NCI-H226 (cell line): ENCODE measurements around the gene PRDM2.

Experiments
- DNase-seq: peaks from one replicate; pipeline ENCODE4 v3.0.0-alpha.2; 2015

Gene PRDM2

DNA sequence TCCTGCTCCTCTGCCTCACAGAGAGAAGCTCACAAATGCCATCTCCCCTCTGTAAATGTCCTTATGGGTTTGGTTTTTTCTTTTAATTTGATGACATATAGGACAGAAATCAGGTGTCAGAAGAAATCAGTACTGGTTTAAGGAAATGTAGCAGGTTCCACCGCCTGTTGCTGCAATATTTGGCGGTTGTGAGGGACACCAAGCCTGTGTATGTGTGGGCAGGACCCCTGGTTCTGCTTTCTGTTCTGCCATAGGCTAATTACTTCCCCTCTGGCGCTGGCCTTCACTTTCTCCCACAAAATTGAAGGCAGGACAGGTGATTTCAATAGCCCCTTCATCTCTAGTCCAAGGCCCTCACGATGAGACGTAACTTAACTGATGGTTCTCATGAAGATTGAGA, 69.2 kb downstream of the PRDM2 start:
- DNase-seq: no peak

DNA sequence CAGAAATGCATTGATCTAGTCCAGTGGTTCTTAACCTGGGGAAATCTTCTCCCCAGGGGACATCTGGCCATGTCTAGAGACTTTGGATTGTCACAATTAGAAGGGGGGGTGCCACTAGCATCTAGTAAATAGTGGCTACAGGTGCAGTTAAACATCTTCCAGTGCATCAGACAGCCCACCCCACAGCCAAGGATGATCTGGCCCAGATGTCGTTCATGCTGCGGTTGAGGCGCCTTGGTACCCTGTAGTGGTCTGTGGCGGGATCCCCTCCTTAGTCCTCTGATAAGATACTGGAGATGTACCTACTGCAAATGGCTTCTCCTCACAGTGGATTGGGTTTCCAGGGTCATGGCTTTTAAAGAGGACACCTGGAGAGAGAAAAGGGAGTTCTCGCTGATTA, 69.8 kb downstream of the PRDM2 start:
- DNase-seq: no peak

- no peak for DNase-seq
Measured at GRCh38 chr1:13770743-13771142, 70.8 kb downstream of the PRDM2 start.

DNA sequence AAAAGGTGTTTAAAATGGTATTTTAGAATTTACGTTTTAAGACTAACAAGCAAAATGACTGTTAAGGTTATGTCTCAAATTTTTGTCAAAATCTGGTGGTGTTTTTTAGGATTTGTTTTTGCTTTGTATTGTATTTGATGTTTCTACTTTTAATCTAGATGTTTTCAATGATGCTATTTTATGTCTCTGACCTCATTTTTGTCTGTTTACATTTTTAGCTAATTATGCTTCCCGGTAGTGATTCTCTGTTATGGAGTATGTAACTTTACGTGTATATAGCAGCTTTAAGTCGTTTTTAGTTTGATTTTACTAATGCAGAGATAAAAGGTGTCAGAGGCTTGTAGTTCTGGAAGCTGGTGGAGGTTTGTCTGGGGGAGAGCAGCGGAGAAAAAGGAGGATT, 71.8 kb downstream of the PRDM2 start:
- no peak for DNase-seq

DNA sequence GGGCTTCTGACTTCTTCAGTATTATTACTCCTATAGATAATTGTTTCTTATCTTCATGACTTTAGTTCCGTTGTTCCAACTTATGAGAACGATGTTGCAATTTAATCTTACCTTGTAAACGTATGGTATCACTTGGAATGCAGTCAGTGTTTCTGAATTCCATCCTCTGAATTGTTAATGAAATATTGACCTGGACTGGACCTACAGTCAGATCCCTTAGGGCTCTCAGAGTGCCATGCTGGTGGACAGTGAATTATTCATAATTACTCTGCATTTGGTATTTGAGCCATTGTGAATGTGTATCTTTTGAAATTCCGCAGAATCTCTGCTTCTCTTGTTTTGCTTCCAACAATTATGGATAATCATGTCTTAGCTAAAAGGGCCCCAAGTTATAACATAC, 72.3 kb downstream of the PRDM2 start:
- no peak for DNase-seq

DNA sequence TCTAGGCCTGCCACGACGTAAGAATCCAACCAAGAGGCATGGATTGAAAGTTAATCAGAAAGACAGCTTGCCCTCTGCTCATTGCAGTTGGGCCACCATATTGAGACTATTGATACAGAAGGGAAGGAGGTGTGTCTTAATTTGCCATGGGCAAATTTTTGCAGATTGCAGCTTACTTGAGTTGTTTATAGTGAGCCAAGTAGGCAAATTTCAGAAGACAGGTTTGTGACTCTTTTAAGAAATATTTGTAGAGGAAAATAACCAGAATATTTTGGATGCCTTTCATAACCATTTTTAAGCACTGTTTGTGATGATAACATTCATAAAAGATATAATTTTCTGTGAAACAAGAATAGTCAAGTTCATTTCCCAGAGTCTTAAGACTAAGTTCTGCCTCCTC, 74.1 kb downstream of the PRDM2 start:
- DNase-seq: no peak

DNA sequence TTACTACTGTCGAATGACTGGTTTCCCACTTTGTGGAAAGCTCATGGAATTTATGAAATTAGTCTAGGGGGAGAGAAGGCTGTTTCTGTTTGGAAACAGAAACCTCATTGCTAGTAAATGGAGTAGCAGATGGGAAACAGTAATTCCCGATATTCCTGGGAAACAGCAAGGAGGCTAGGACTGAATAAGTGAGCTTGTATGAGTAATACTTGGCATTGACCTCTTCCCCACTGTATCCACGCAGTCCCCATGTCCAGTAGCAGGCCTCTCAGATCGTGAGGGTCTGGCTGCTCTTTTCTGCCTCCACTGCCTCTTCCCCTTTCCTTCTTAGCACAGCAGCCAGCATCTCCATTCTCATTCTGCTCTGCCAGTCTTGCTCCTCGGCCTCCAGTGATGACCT, 75.5 kb downstream of the PRDM2 start:
- no peak for DNase-seq

- no peak for DNase-seq
Measured at GRCh38 chr1:13775916-13776315, 75.9 kb downstream of the PRDM2 start.

- no peak for DNase-seq
Measured at GRCh38 chr1:13778431-13778830, 78.4 kb downstream of the PRDM2 start.

- no peak for DNase-seq
Measured at GRCh38 chr1:13779930-13780329, 79.9 kb downstream of the PRDM2 start.

DNA sequence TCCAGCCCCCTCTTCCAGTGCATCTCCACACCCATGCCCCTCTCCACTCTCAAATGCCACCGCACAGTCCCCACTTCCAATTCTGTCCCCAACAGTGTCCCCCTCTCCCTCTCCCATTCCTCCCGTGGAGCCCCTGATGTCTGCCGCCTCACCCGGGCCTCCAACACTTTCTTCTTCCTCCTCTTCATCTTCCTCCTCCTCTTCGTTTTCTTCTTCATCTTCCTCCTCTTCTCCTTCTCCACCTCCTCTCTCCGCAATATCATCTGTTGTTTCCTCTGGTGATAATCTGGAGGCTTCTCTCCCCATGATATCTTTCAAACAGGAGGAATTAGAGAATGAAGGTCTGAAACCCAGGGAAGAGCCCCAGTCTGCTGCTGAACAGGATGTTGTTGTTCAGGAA, 80.8 kb downstream of the PRDM2 start:
- DNase-seq: no peak

- no peak for DNase-seq
Measured at GRCh38 chr1:13781228-13781627, 81.2 kb downstream of the PRDM2 start.

- DNase-seq: no peak
Measured at GRCh38 chr1:13781907-13782633, 82.1 kb downstream of the PRDM2 start.

DNA sequence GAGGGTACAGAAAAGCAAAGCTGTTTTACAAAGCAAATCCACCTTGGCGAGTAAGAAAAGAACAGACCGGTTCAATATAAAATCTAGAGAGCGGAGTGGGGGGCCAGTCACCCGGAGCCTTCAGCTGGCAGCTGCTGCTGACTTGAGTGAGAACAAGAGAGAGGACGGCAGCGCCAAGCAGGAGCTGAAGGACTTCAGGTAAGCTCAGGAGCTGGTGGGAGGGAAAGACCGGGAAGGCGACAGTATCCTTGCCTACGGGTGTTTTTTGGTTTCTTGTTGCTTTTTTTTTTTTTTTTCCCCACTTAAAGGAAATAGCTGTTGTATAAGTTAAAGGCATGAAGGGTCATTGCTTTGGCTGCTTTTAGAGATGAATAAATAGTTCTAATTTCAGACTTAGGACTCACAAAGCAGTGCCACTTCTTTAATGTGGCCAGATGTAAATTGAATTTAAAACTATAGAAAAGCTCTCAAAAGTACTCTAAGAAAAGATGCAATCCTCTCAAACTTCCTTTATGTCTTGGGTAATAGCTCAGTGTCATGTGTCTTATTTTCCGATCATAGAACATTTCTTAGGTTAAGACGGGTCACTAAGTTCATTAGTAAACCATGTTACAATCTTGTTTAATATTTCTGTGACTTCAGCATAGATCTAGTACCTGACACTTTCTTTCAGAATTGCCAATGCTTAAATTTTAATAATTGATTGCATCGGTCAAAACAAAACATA, 82.8 kb downstream of the PRDM2 start:
- no peak for DNase-seq

DNA sequence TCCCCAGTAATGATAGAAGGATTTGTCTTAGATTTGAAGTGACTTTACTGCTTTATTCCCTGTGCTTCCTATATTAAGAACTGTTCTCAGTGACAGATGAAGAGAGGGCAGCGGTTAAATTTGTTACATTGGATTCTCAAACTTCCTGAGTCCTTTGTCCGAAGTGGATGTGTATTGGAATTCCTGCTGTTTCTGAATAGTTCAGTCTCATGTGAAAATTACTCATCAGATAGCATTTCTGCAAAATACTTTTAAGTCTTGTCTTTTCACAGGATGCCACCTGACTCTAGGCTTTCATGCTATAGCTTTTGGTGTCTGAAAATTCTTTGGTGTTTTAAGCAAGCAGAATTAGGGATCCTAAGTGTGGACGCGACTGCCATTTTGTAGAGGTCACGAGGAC, 83.6 kb downstream of the PRDM2 start:
- no peak for DNase-seq

GRCh38 chr1:13784971-13785370, 85.0 kb downstream of the PRDM2 start:
- DNase-seq: no peak

DNA sequence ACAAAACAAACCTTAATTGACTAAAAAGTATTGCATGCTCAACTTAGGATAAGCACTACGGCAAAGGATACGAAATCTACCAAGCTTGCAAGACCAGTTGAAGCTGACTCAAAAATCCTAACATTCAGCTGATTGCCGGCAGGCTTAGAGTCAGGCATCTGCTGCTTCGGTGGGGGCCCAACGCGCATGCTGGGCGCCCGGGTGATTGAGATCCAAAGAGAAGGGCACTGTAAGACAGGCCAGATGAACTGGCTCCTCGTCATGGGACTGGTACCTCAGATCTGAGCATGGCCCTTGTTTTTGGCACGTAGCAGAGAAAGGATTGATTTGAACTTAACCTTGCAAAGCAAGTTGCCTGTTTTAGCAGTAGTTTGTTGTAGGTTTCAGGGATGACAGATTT, 86.6 kb downstream of the PRDM2 start:
- no peak for DNase-seq

DNA sequence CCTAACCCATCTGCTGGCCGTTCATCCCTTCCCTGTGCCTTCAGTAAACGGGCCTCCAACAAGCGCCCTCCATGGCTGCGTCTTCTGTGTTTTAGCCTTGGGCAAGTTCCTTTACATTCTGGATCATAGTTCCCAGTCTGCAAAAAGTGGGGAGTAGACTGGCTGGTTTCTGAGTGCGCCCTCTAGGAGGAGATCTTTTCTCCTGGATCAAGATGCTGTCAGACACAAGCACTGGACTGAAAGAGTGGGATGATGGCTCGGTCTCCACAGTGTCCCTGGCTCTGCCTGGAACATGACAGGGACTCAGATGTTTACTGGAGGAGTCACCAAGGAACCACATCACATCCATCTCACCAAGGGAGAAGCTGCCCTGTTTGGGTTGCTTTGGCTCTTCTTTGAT, 88.8 kb downstream of the PRDM2 start:
- DNase-seq: no peak

GRCh38 chr1:13790290-13791030, 90.5 kb downstream of the PRDM2 start:
- no peak for DNase-seq

DNA sequence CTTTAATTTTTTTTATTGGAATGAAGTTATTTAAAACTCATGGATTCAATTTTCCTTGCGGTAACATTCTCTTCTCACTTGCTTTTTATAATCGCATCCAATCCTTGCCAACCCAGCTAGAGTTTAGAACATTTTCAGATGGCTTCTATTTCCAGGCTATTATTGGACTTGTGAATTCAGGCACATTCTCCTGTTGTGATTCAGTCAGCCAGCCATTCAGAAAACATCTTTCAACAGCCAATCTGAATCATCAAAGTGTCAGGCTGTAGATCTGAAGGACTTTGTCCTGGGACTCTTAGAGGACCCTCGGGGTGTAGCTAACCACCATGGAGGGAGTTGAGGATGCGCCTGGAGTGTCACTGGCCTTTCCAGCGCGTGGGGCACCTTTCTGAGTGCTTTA, 92.4 kb downstream of the PRDM2 start:
- DNase-seq: no peak

DNA sequence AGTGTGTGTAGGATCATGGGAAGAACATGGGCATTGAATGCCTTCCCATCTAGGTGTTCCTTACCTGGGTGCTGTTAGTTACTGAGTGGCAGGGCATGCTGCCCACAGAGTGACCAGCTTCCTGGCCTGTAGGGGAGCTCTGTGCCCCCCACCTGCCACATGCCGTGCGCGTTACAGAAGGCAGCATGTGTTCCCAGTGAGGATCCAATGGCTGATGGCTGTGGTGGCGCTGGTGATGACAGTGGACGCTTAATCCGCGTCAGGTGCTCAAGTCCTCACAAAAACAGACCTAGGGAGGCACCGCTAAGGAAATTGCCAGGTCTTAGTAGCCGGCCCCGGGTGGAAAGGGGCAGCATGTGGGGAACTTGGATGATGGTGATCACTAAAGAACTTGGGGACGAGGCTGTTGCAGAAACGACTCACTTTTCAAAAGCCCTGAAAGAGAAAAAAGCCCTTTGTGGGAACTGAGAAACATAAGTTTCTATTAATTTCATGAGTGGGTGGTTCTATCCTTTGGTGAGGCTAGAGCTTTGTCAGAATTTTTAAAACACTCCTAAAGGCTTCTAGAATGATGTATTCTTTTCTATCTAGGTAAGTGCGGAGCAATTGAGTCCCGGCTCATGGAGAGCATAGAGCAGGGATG, 93.2 kb downstream of the PRDM2 start:
- no peak for DNase-seq

- DNase-seq: no peak
Measured at GRCh38 chr1:13794231-13795187, 94.5 kb downstream of the PRDM2 start.
